GM19463 (cell line): ENCODE results near the gene YIF1B.
"Not testable (repeated sequence)": the region's sequence is repeated elsewhere in the genome, so short reads cannot be mapped to it uniquely, and the experiment has no call there.

Experiments
- ATAC-seq: cut with Tn5 transposase; IDR thresholded peaks from one replicate; pipeline ENCODE4 v1.9.1; 2021; ENCODE audit warnings: mild to moderate bottlenecking, moderate library complexity; ENCODE audit not compliant: unreplicated experiment

The YIF1B gene

GRCh38 chr19:38277969-38278680 lies 37.6 kb downstream of the YIF1B start:
- ATAC-seq = no peak

GRCh38 chr19:38277549-38277948 lies 38.2 kb downstream of the YIF1B start:
- ATAC-seq = no peak

GRCh38 chr19:38276942-38277517 lies 38.7 kb downstream of the YIF1B start:
- no peak for ATAC-seq

- no peak for ATAC-seq
Observed at GRCh38 chr19:38274739-38275138, 41.0 kb downstream of the YIF1B start.

- ATAC-seq = no peak
Observed at GRCh38 chr19:38273499-38273898, 42.2 kb downstream of the YIF1B start.

GRCh38 chr19:38270587-38271167 lies 45.1 kb downstream of the YIF1B start:
- ATAC-seq = no peak

- ATAC-seq = no peak
Observed at GRCh38 chr19:38268539-38268938, 47.2 kb downstream of the YIF1B start.

- no peak for ATAC-seq
Observed at GRCh38 chr19:38267761-38268483, 47.8 kb downstream of the YIF1B start.

- no peak for ATAC-seq
Observed at GRCh38 chr19:38266981-38267597, 48.7 kb downstream of the YIF1B start.

- ATAC-seq = no peak
Observed at GRCh38 chr19:38265921-38266429, 49.8 kb downstream of the YIF1B start.

- no peak for ATAC-seq
Observed at GRCh38 chr19:38265213-38265861, 50.4 kb downstream of the YIF1B start.

GRCh38 chr19:38264486-38265212 lies 51.1 kb downstream of the YIF1B start, which contains the start of gene SPINT2:
SPINT2 (plus strand) TSS chr19:38264573; CDS start chr19:38264893, 320 bp downstream.
- ATAC-seq = no peak

- no peak for ATAC-seq
Observed at GRCh38 chr19:38263689-38264485, 51.9 kb downstream of the YIF1B start.

- ATAC-seq = no peak
Observed at GRCh38 chr19:38262585-38263268, 53.0 kb downstream of the YIF1B start.

- ATAC-seq = not testable (repeated sequence)
Observed at GRCh38 chr19:38261942-38262341, 53.8 kb downstream of the YIF1B start.

GRCh38 chr19:38255383-38256014 lies 60.2 kb downstream of the YIF1B start:
- no peak for ATAC-seq

- no peak for ATAC-seq
Observed at GRCh38 chr19:38253788-38254187, 62.0 kb downstream of the YIF1B start.
